ENCODE measurements around the gene CELSR1.

CELSR1 gene

GRCh38 chr22:46561435-46561905 is 24.1 kb upstream of the CELSR1 start:
- no peak overlapping the region for H3K4me3 ChIP-seq (ENCODE audit: low read depth in 1 of 2, low read length in 1 of 2)
- no peaks in the 10 kb centered on the region for H3K36me3 ChIP-seq
- no peaks in the 10 kb centered on the region for H3K27me3 ChIP-seq
- TF ChIP-seq, protein P1, sequence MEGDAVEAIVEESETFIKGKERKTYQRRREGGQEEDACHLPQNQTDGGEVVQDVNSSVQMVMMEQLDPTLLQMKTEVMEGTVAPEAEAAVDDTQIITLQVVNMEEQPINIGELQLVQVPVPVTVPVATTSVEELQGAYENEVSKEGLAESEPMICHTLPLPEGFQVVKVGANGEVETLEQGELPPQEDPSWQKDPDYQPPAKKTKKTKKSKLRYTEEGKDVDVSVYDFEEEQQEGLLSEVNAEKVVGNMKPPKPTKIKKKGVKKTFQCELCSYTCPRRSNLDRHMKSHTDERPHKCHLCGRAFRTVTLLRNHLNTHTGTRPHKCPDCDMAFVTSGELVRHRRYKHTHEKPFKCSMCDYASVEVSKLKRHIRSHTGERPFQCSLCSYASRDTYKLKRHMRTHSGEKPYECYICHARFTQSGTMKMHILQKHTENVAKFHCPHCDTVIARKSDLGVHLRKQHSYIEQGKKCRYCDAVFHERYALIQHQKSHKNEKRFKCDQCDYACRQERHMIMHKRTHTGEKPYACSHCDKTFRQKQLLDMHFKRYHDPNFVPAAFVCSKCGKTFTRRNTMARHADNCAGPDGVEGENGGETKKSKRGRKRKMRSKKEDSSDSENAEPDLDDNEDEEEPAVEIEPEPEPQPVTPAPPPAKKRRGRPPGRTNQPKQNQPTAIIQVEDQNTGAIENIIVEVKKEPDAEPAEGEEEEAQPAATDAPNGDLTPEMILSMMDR (IDR thresholded peaks at IDR 0.05), result no peak
- peaks cover 11 to 14% of the 10 kb centered on the region in 2 experiments for H3K4me1 ChIP-seq (ENCODE audit: control insufficient read depth in 1 of 2, insufficient read depth in 1 of 2, low read depth in 1 of 2, low read length in 1 of 2)
- no peak overlapping the region for H3K27ac ChIP-seq
- H3K9me3 ChIP-seq, result no peaks in the 10 kb centered on the region

- TF ChIP-seq, protein P1 (IDR thresholded peaks at IDR 0.05), result no peak
- Histone ChIP-seq H3K27me3 (no peaks in the 10 kb centered on the region), H3K9me3 (no peaks in the 10 kb centered on the region), H3K4me3 (ENCODE audit: low read depth in 1 of 2, low read length in 1 of 2) (no peak overlapping the region), H3K27ac (no peak overlapping the region), H3K36me3 (no peaks in the 10 kb centered on the region), H3K4me1 (ENCODE audit: control insufficient read depth in 1 of 2, insufficient read depth in 1 of 2, low read depth in 1 of 2, low read length in 1 of 2) (peaks cover 11 to 14% of the 10 kb centered on the region in 2 experiments)
These were observed 23.4 kb upstream of the CELSR1 start for GRCh38 chr22:46560696-46561295.

GRCh38 chr22:46557736-46558480 is 20.5 kb upstream of the CELSR1 start:
- H3K27me3 ChIP-seq, result no peaks in the 10 kb centered on the region
- peaks cover 0 to 4% of the 10 kb centered on the region in 2 experiments for H3K4me1 ChIP-seq (ENCODE audit: control insufficient read depth in 1 of 2, insufficient read depth in 1 of 2, low read depth in 1 of 2, low read length in 1 of 2)
- no peak overlapping the region for H3K4me3 ChIP-seq (ENCODE audit: low read depth in 1 of 2, low read length in 1 of 2)
- no peaks in the 10 kb centered on the region for H3K9me3 ChIP-seq
- H3K36me3 ChIP-seq, result no peaks in the 10 kb centered on the region
- no peak overlapping the region for H3K27ac ChIP-seq
- TF ChIP-seq, protein P1 (IDR thresholded peaks at IDR 0.05), result no peak

DNA sequence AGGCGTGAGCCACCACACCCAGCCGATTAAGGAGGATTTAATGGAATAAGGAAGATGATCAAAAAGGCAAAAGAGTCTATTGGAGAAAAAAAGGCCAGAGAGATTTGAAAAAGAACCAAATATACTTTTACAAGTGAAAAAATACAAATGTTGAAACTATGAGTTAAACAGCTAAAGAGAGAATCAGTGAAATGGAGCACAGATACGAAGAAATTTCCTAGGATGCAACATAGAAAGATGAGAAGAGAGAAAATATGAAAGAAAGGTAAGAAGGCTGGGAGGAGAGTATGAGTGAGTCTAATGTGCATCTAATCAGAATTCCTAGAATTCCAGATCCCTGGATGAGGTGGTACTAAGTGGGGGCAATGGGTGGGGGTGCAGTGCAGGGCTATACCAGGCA is 19.4 kb upstream of the CELSR1 start:
- Histone ChIP-seq H3K27ac (no peak overlapping the region), H3K9me3 (no peaks in the 10 kb centered on the region), H3K4me1 (ENCODE audit: control insufficient read depth in 1 of 2, insufficient read depth in 1 of 2, low read depth in 1 of 2, low read length in 1 of 2) (no peaks in the 10 kb centered on the region), H3K4me3 (ENCODE audit: low read depth in 1 of 2, low read length in 1 of 2) (no peak overlapping the region), H3K36me3 (no peaks in the 10 kb centered on the region), H3K27me3 (no peaks in the 10 kb centered on the region)
- TF ChIP-seq, protein P1 (IDR thresholded peaks at IDR 0.05), result no peak

- no peak overlapping the region for H3K27ac ChIP-seq
- TF ChIP-seq, protein P1 (IDR thresholded peaks at IDR 0.05), result no peak
- H3K36me3 ChIP-seq, result no peaks in the 10 kb centered on the region
- H3K27me3 ChIP-seq, result no peaks in the 10 kb centered on the region
- no peak overlapping the region for H3K4me3 ChIP-seq (ENCODE audit: low read depth in 1 of 2, low read length in 1 of 2)
- no peaks in the 10 kb centered on the region for H3K9me3 ChIP-seq
- no peaks in the 10 kb centered on the region for H3K4me1 ChIP-seq (ENCODE audit: control insufficient read depth in 1 of 2, insufficient read depth in 1 of 2, low read depth in 1 of 2, low read length in 1 of 2)
These were observed 15.8 kb upstream of the CELSR1 start for GRCh38 chr22:46553189-46553588.
